ENCODE measurements around the gene ACTA1.

The ACTA1 gene

GRCh38 chr1:229461032-229461668 is 27.3 kb upstream of the ACTA1 start:
- Histone ChIP-seq H3K36me3 (ENCODE audit: insufficient read depth, low read length) (peaks cover 66% of the 10 kb centered on the region), H3K9ac (ENCODE audit: low read length) (no peak overlapping the region), H3K27ac (ENCODE audit: low read depth, low read length) (no peak overlapping the region), H3K9me3 (ENCODE audit: low read length) (no peaks in the 10 kb centered on the region), H3K4me1 (ENCODE audit: insufficient read depth, low read length) (no peaks in the 10 kb centered on the region), H3K4me3 (ENCODE audit: low read depth in 1 of 2, low read length in 2 of 2) (no peak overlapping the region), H3K27me3 (ENCODE audit: control insufficient read depth in 1 of 2, insufficient read depth in 2 of 2, low read length in 2 of 2) (no peaks in the 10 kb centered on the region)

DNA sequence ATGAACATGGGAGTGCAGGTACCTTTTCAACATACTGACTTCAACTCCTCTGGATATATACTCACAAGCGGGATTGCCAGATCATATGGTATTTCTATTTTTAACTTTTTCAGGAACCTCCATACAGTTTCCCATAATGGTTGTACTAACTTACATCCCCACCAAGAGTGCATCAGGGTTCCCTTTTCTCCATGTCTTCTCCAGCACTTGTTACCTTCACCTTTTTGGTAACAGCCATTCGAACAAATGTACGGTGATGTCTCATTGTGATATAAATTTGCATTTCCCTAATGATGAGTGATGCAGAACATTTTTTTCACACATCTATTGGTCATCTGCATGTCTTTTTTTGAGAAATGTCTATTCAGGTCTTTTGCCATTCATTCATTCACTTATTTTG is 25.9 kb upstream of the ACTA1 start:
- no peak overlapping the region for H3K9ac ChIP-seq (ENCODE audit: low read length)
- H3K27ac ChIP-seq (ENCODE audit: low read depth, low read length) = no peak overlapping the region
- no peak overlapping the region for H3K4me3 ChIP-seq (ENCODE audit: low read depth in 1 of 2, low read length in 2 of 2)
- H3K36me3 ChIP-seq (ENCODE audit: insufficient read depth, low read length) = peaks cover 61% of the 10 kb centered on the region
- no peaks in the 10 kb centered on the region for H3K27me3 ChIP-seq (ENCODE audit: control insufficient read depth in 1 of 2, insufficient read depth in 2 of 2, low read length in 2 of 2)
- no peaks in the 10 kb centered on the region for H3K4me1 ChIP-seq (ENCODE audit: insufficient read depth, low read length)
- H3K9me3 ChIP-seq (ENCODE audit: low read length) = no peaks in the 10 kb centered on the region

DNA sequence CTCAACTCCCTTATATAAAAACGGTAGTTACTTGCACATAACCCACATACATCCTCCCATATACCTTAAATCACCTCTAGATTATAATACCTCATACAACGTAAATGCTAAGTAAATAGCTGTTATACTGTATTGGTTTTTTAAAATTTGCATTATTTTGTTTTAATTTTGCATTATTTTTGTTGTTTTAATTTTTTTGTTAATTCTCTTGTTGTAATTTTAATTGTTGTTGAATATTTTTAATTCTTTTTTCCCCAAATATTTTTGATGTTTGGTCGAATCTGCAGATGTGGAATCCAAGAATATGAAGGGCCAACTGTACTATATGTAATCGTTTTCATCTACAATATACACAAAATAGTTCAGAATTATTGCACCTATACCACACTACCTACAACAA is 23.5 kb upstream of the ACTA1 start:
- no peaks in the 10 kb centered on the region for H3K4me1 ChIP-seq (ENCODE audit: insufficient read depth, low read length)
- H3K36me3 ChIP-seq (ENCODE audit: insufficient read depth, low read length) = peaks cover 48% of the 10 kb centered on the region
- no peak overlapping the region for H3K9ac ChIP-seq (ENCODE audit: low read length)
- no peak overlapping the region for H3K4me3 ChIP-seq (ENCODE audit: low read depth in 1 of 2, low read length in 2 of 2)
- H3K27me3 ChIP-seq (ENCODE audit: control insufficient read depth in 1 of 2, insufficient read depth in 2 of 2, low read length in 2 of 2) = no peaks in the 10 kb centered on the region
- H3K27ac ChIP-seq (ENCODE audit: low read depth, low read length) = no peak overlapping the region
- no peaks in the 10 kb centered on the region for H3K9me3 ChIP-seq (ENCODE audit: low read length)

DNA sequence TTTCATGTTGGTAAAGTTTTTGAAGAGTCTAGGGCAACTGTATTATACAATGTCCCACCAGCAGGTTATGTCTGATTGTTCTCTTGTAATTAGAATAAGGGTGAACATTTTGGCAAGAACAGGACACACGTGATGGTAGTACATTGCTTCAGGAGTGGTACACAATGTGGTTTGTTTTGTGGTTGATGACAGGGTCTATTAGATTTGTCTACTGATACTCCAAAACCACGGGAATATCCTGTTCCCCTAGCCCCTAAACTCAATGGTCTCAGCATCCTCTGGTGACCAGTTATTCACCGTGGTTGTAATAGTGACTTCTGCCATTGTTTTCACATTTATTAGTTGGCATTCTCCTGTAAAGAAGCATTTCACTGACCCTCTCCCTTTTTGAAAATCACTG is 22.1 kb upstream of the ACTA1 start:
- Histone ChIP-seq H3K4me1 (ENCODE audit: insufficient read depth, low read length) (no peaks in the 10 kb centered on the region), H3K9me3 (ENCODE audit: low read length) (no peaks in the 10 kb centered on the region), H3K36me3 (ENCODE audit: insufficient read depth, low read length) (peaks cover 47% of the 10 kb centered on the region), H3K9ac (ENCODE audit: low read length) (no peak overlapping the region), H3K27ac (ENCODE audit: low read depth, low read length) (no peak overlapping the region), H3K27me3 (ENCODE audit: control insufficient read depth in 1 of 2, insufficient read depth in 2 of 2, low read length in 2 of 2) (no peaks in the 10 kb centered on the region), H3K4me3 (ENCODE audit: low read depth in 1 of 2, low read length in 2 of 2) (no peak overlapping the region)

DNA sequence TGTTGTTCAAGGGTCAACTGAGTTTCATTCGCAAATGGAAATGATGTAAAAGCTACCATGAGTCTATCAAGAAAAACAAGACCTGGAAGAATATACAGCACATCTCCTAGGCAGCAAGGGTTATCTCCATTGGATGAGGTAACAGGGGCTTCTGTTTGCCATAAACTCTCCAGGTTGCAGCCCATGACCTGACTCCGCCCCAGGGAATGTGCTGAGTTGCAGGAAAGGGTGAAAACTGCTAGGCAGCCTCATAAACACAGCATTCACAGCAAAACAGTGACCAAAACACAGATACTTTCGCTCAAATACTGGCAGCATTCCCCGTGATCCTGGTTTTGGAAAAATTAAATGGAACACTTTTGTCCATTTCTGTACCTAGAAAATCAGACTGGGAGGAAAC is 20.2 kb upstream of the ACTA1 start:
- no peaks in the 10 kb centered on the region for H3K9me3 ChIP-seq (ENCODE audit: low read length)
- H3K4me1 ChIP-seq (ENCODE audit: insufficient read depth, low read length) = no peaks in the 10 kb centered on the region
- H3K9ac ChIP-seq (ENCODE audit: low read length) = no peak overlapping the region
- peaks cover 41% of the 10 kb centered on the region for H3K36me3 ChIP-seq (ENCODE audit: insufficient read depth, low read length)
- no peak overlapping the region for H3K27ac ChIP-seq (ENCODE audit: low read depth, low read length)
- H3K27me3 ChIP-seq (ENCODE audit: control insufficient read depth in 1 of 2, insufficient read depth in 2 of 2, low read length in 2 of 2) = no peaks in the 10 kb centered on the region
- H3K4me3 ChIP-seq (ENCODE audit: low read depth in 1 of 2, low read length in 2 of 2) = no peak overlapping the region

DNA sequence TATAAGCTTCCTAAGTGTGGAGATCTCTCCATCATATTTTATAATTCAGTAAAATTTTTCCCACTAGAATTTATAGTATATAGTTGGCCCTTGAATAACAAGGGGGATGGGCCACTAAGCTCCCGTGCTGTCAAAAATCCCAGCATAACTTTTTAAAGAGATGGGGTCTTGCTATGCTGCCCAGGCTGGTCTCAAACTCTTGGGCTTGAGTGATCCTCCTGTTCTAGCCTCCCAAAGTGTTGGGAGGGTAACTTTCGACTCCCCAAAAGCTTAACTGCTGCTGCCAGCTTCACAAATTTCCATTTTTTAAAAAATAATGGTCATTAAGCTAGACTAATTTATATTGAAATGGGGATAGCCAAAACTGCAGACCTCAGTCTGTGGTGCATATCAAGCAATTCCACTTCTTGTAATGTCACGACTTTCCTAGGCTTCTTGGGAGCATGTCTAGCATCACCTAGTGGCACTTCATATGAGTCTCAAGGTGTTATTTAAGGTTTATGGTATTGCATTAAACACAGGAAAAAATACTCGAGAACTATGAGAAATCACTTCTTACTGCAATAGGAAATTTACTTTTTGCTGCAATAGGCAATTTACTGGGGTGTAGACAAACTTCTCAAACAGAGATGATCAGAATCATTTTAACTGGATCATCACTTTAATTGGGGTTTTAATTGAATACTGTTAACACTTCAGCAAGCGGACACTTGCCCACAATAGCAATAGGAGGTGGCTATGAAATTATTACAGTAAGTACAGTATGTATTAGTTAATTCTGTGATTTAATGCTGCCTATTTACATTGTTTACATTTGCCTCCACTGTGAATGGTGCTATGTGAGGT is 19.3 kb upstream of the ACTA1 start:
- Histone ChIP-seq H3K4me1 (ENCODE audit: insufficient read depth, low read length) (no peaks in the 10 kb centered on the region), H3K9ac (ENCODE audit: low read length) (no peak overlapping the region), H3K4me3 (ENCODE audit: low read depth in 1 of 2, low read length in 2 of 2) (no peak overlapping the region), H3K36me3 (ENCODE audit: insufficient read depth, low read length) (peaks cover 40% of the 10 kb centered on the region), H3K27me3 (ENCODE audit: control insufficient read depth in 1 of 2, insufficient read depth in 2 of 2, low read length in 2 of 2) (no peaks in the 10 kb centered on the region), H3K27ac (ENCODE audit: low read depth, low read length) (no peak overlapping the region), H3K9me3 (ENCODE audit: low read length) (no peaks in the 10 kb centered on the region)

- Histone ChIP-seq H3K36me3 (ENCODE audit: insufficient read depth, low read length) (peaks cover 33% of the 10 kb centered on the region), H3K9me3 (ENCODE audit: low read length) (no peaks in the 10 kb centered on the region), H3K27ac (ENCODE audit: low read depth, low read length) (no peak overlapping the region)
These were observed 15.0 kb upstream of the ACTA1 start for GRCh38 chr1:229448845-229449244.

GRCh38 chr1:229448354-229448753 is 14.5 kb upstream of the ACTA1 start:
- H3K9me3 ChIP-seq (ENCODE audit: low read length) = no peaks in the 10 kb centered on the region
- peaks cover 33% of the 10 kb centered on the region for H3K36me3 ChIP-seq (ENCODE audit: insufficient read depth, low read length)
- H3K9ac ChIP-seq (ENCODE audit: low read length) = no peak overlapping the region
- no peak overlapping the region for H3K27ac ChIP-seq (ENCODE audit: low read depth, low read length)
- H3K4me3 ChIP-seq (ENCODE audit: low read depth in 1 of 2, low read length in 2 of 2) = no peak overlapping the region
- no peaks in the 10 kb centered on the region for H3K27me3 ChIP-seq (ENCODE audit: control insufficient read depth in 1 of 2, insufficient read depth in 2 of 2, low read length in 2 of 2)
- H3K4me1 ChIP-seq (ENCODE audit: insufficient read depth, low read length) = no peaks in the 10 kb centered on the region

More at GRCh38 chr1:229448845-229449244, 15.0 kb upstream of the ACTA1 start:
- Histone ChIP-seq H3K27me3 (ENCODE audit: control insufficient read depth in 1 of 2, insufficient read depth in 2 of 2, low read length in 2 of 2) (no peaks in the 10 kb centered on the region), H3K9ac (ENCODE audit: low read length) (no peak overlapping the region), H3K4me3 (ENCODE audit: low read depth in 1 of 2, low read length in 2 of 2) (no peak overlapping the region), H3K4me1 (ENCODE audit: insufficient read depth, low read length) (no peaks in the 10 kb centered on the region)

- H3K27me3 ChIP-seq (ENCODE audit: control insufficient read depth in 1 of 2, insufficient read depth in 2 of 2, low read length in 2 of 2) = no peaks in the 10 kb centered on the region
- H3K4me3 ChIP-seq (ENCODE audit: low read depth in 1 of 2, low read length in 2 of 2) = no peak overlapping the region
- no peak overlapping the region for H3K27ac ChIP-seq (ENCODE audit: low read depth, low read length)
- H3K4me1 ChIP-seq (ENCODE audit: insufficient read depth, low read length) = no peaks in the 10 kb centered on the region
- H3K9me3 ChIP-seq (ENCODE audit: low read length) = no peaks in the 10 kb centered on the region
- H3K36me3 ChIP-seq (ENCODE audit: insufficient read depth, low read length) = peaks cover 33% of the 10 kb centered on the region
- H3K9ac ChIP-seq (ENCODE audit: low read length) = no peak overlapping the region
These were observed 13.9 kb upstream of the ACTA1 start for GRCh38 chr1:229447809-229448252.

GRCh38 chr1:229445828-229446227 is 11.9 kb upstream of the ACTA1 start:
- no peak overlapping the region for H3K27ac ChIP-seq (ENCODE audit: low read depth, low read length)
- H3K4me1 ChIP-seq (ENCODE audit: insufficient read depth, low read length) = no peaks in the 10 kb centered on the region
- no peaks in the 10 kb centered on the region for H3K9me3 ChIP-seq (ENCODE audit: low read length)
- H3K9ac ChIP-seq (ENCODE audit: low read length) = no peak overlapping the region
- H3K27me3 ChIP-seq (ENCODE audit: control insufficient read depth in 1 of 2, insufficient read depth in 2 of 2, low read length in 2 of 2) = no peaks in the 10 kb centered on the region
- H3K4me3 ChIP-seq (ENCODE audit: low read depth in 1 of 2, low read length in 2 of 2) = no peak overlapping the region
- H3K36me3 ChIP-seq (ENCODE audit: insufficient read depth, low read length) = peaks cover 21% of the 10 kb centered on the region

GRCh38 chr1:229440851-229441537 is 7.1 kb upstream of the ACTA1 start:
- Histone ChIP-seq H3K36me3 (ENCODE audit: insufficient read depth, low read length) (peaks cover 23% of the 10 kb centered on the region), H3K27me3 (ENCODE audit: control insufficient read depth in 1 of 2, insufficient read depth in 2 of 2, low read length in 2 of 2) (no peaks in the 10 kb centered on the region)

More at GRCh38 chr1:229440851-229441537, 7.1 kb upstream of the ACTA1 start:
- no peaks in the 10 kb centered on the region for H3K4me1 ChIP-seq (ENCODE audit: insufficient read depth, low read length)
- no peak overlapping the region for H3K4me3 ChIP-seq (ENCODE audit: low read depth in 1 of 2, low read length in 2 of 2)
- H3K9ac ChIP-seq (ENCODE audit: low read length) = no peak overlapping the region
- no peaks in the 10 kb centered on the region for H3K9me3 ChIP-seq (ENCODE audit: low read length)
- H3K27ac ChIP-seq (ENCODE audit: low read depth, low read length) = no peak overlapping the region
